HEK293 (cell line): ENCODE results near the gene GPX3.

ENCODE experiments used
- CTCF ChIA-PET: fragments of 350-600 bp; formaldehyde crosslinking; extraction: SDS; loops from one replicate; lab custom pipeline; 2021; ENCODE audit warnings: antibody characterized with exemption; lab: Yijun Ruan, JAX
- POLR2A ChIA-PET: fragments of 300-600 bp; formaldehyde crosslinking; extraction: SDS; loops from one replicate; lab custom pipeline; 2020; ENCODE audit warnings: antibody characterized with exemption, inconsistent platforms; lab: Yijun Ruan, JAX
- H3K27ac ChIP-seq: fragments of 200-500 bp; sonication (Bioruptor generic); 2 replicates; pipeline ENCODE4 v1.5.1; 2014; ENCODE audit warnings: low read depth, low read length, control low read depth, inconsistent platforms; ENCODE audit errors: extremely low read depth
- H3K36me3 ChIP-seq, 2 experiments: fragments of 200-500 bp in 1 of 2; sonication (Bioruptor generic) in 1 of 2; 1 replicate in 1 of 2; 2 replicates in 1 of 2; pipeline ENCODE4 v1.5.1; 2014 to 2017; ENCODE audit warnings: inconsistent platforms in 2 of 2, low read length in 2 of 2; ENCODE audit not compliant: control insufficient read depth in 2 of 2, insufficient read depth in 1 of 2
- H3K4me1 ChIP-seq: fragments of 200-500 bp; sonication (Bioruptor generic); 2 replicates; pipeline ENCODE4 v1.5.1; 2014; ENCODE audit warnings: mild to moderate bottlenecking, low read length, inconsistent platforms; ENCODE audit not compliant: control insufficient read depth, insufficient read depth
- H3K4me3 ChIP-seq: 2 replicates; pipeline ENCODE4 v1.5.1; 2011; ENCODE audit warnings: low read depth, mild to moderate bottlenecking, control low read depth, low read length, moderate library complexity
- H3K9me3 ChIP-seq: fragments of 200-500 bp; sonication (Bioruptor generic); 2 replicates; pipeline ENCODE4 v1.5.1; 2014; ENCODE audit warnings: low read depth, low read length, inconsistent platforms; ENCODE audit not compliant: control insufficient read depth, insufficient read depth
- EGR2 ChIP-seq: fragments of 450-650 bp; formaldehyde crosslinking; IDR thresholded peaks from 2 replicates; pipeline ENCODE4 v1.5.1; 2016; ENCODE audit warnings: low read depth, missing biosample characterization, missing genetic modification characterization
- ELK4 ChIP-seq: IDR thresholded peaks from 2 replicates; pipeline ENCODE4 v1.6.1; 2011; ENCODE audit warnings: mild to moderate bottlenecking, low read depth, low read length, borderline replicate concordance
- GLIS2 ChIP-seq: fragments of 450-650 bp; formaldehyde crosslinking; IDR thresholded peaks from 2 replicates; pipeline ENCODE4 v1.5.1; 2016; ENCODE audit warnings: missing biosample characterization, missing genetic modification characterization
- IKZF3 ChIP-seq: fragments of 450-650 bp; IDR thresholded peaks from 2 replicates; pipeline ENCODE4 v1.5.0; 2018; ENCODE audit warnings: missing biosample characterization, mild to moderate bottlenecking, missing genetic modification characterization, moderate library complexity
- OSR2 ChIP-seq: fragments of 450-650 bp; formaldehyde crosslinking; IDR thresholded peaks from 2 replicates; pipeline ENCODE4 v1.5.1; 2016; ENCODE audit warnings: missing biosample characterization, missing genetic modification characterization
- PRDM6 ChIP-seq: fragments of 450-650 bp; formaldehyde crosslinking; IDR thresholded peaks from 2 replicates; pipeline ENCODE4 v1.5.1; 2017; ENCODE audit warnings: missing biosample characterization, missing genetic modification characterization
- ZBTB17 ChIP-seq: fragments of 450-650 bp; formaldehyde crosslinking; IDR thresholded peaks from 2 replicates; pipeline ENCODE4 v1.5.1; 2016; ENCODE audit warnings: missing biosample characterization, missing genetic modification characterization
- ZFP69B ChIP-seq: fragments of 450-650 bp; formaldehyde crosslinking; IDR thresholded peaks from 2 replicates; pipeline ENCODE4 v1.5.1; 2016; ENCODE audit warnings: missing biosample characterization, missing genetic modification characterization
- ZNF121 ChIP-seq: fragments of 450-650 bp; formaldehyde crosslinking; IDR thresholded peaks from 2 replicates; pipeline ENCODE4 v1.5.1; 2016; ENCODE audit warnings: missing biosample characterization, missing genetic modification characterization
- ZNF138 ChIP-seq: fragments of 450-650 bp; formaldehyde crosslinking; IDR thresholded peaks from 2 replicates; pipeline ENCODE4 v1.5.1; 2016; ENCODE audit warnings: missing biosample characterization, missing genetic modification characterization, borderline replicate concordance
- ZNF16 ChIP-seq: fragments of 450-650 bp; formaldehyde crosslinking; IDR thresholded peaks from 2 replicates; pipeline ENCODE4 v1.5.1; 2016; ENCODE audit warnings: low read depth, missing biosample characterization, missing genetic modification characterization
- ZNF174 ChIP-seq: fragments of 450-650 bp; formaldehyde crosslinking; IDR thresholded peaks from 2 replicates; pipeline ENCODE4 v1.5.0; 2017; ENCODE audit warnings: missing biosample characterization, mild to moderate bottlenecking, missing genetic modification characterization
- ZNF311 ChIP-seq: fragments of 450-650 bp; formaldehyde crosslinking; IDR thresholded peaks from 2 replicates; pipeline ENCODE4 v1.5.1; 2017; ENCODE audit warnings: missing biosample characterization, missing genetic modification characterization, borderline replicate concordance
- ZNF404 ChIP-seq: fragments of 450-650 bp; formaldehyde crosslinking; IDR thresholded peaks from 2 replicates; pipeline ENCODE4 v1.5.1; 2017; ENCODE audit warnings: missing biosample characterization, missing genetic modification characterization
- ZNF48 ChIP-seq: fragments of 450-650 bp; formaldehyde crosslinking; IDR thresholded peaks from 2 replicates; pipeline ENCODE4 v1.5.1; 2016; ENCODE audit warnings: missing biosample characterization, missing genetic modification characterization
- ZNF629 ChIP-seq: fragments of 450-650 bp; formaldehyde crosslinking; IDR thresholded peaks from 2 replicates; pipeline ENCODE4 v1.5.1; 2017; ENCODE audit warnings: missing biosample characterization, missing genetic modification characterization
- ZNF654 ChIP-seq: fragments of 450-650 bp; formaldehyde crosslinking; IDR thresholded peaks from 2 replicates; pipeline ENCODE4 v1.5.1; 2016; ENCODE audit warnings: low read depth, missing biosample characterization, missing genetic modification characterization
- ZNF664 ChIP-seq: fragments of 450-650 bp; formaldehyde crosslinking; IDR thresholded peaks from 2 replicates; pipeline ENCODE4 v1.5.1; 2016; ENCODE audit warnings: missing biosample characterization, missing genetic modification characterization
- ZNF768 ChIP-seq: fragments of 450-650 bp; formaldehyde crosslinking; IDR thresholded peaks from 2 replicates; pipeline ENCODE4 v1.5.1; 2018; ENCODE audit warnings: missing biosample characterization, mild to moderate bottlenecking, missing genetic modification characterization
- TF ChIP-seq, protein P1 (sequence below): fragments of 450-650 bp; formaldehyde crosslinking; IDR thresholded peaks from 2 replicates; pipeline ENCODE4 v1.5.1; 2016; ENCODE audit warnings: missing biosample characterization, missing genetic modification characterization
- TF ChIP-seq, protein P2 (sequence below): fragments of 450-650 bp; formaldehyde crosslinking; IDR thresholded peaks from 2 replicates; pipeline ENCODE4 v1.5.1; 2016; ENCODE audit warnings: missing biosample characterization, missing genetic modification characterization
- TF ChIP-seq, protein P3 (sequence below): fragments of 450-650 bp; formaldehyde crosslinking; IDR thresholded peaks from 2 replicates; pipeline ENCODE4 v1.5.1; 2016; ENCODE audit warnings: missing biosample characterization, missing genetic modification characterization

GPX3 gene

DNA sequence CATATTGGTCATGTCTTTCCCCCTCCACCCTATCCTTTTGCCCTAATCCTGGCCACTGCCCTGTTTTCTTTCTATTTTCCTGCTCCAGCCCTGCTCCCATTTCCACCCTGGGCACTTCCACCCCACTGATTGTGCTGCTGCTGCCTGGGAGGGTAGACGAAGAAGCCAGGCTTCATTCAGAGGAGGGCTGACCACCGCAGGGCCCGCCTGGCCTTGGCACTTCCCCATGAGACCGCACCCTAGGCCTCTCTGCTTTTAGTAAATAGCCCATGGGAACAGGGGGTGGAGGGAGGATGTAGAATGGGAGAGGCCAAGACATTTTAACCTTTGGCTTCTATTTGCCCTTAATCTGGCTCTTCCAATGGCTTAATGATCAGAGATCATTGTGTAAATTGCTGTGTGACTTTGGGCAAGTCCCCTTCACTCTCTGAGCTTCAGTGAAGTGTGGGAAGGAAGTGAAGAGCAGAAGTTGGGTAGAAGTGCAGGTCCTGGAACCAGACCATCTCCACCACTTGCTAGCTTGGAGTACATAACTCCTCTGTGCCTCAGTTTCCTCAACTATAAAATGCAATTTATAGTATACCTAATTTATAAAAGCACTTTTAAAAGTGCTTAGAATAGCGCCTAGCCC is 13.6 kb upstream of the GPX3 start (continued):
- no peak for TF ChIP-seq EGR2 (tag by site-specific recombination)
- no peak for TF ChIP-seq ZNF174 (tag by site-specific recombination)
- TF ChIP-seq, all 188 proteins: peak for 0

- CTCF ChIA-PET: interaction anchor here (0.9 kb wide), 1 partner anchor 156 kb away, joined by 4 read pairs; no protein-coding TSS in a partner anchor
- no peaks in the 10 kb centered on the region for H3K4me1 ChIP-seq
- no peak overlapping the region for H3K27ac ChIP-seq
- no peak overlapping the region for H3K4me3 ChIP-seq
- H3K36me3 ChIP-seq: no peaks in the 10 kb centered on the region
- TF ChIP-seq IKZF3 (tag by site-specific recombination) (no peak), ZNF121 (tag by site-specific recombination) (no peak), ZBTB17 (tag by site-specific recombination) (no peak), ZNF138 (no peak), ZNF48 (tag by site-specific recombination) (no peak), PRDM6 (no peak), ZNF174 (tag by site-specific recombination) (no peak), ZNF664 (tag by site-specific recombination) (no peak), ZNF311 (tag by site-specific recombination) (no peak), OSR2 (tag by site-specific recombination) (no peak), ZNF404 (tag by site-specific recombination) (no peak), ZNF16 (tag by site-specific recombination) (no peak)
- TF ChIP-seq, protein P1, sequence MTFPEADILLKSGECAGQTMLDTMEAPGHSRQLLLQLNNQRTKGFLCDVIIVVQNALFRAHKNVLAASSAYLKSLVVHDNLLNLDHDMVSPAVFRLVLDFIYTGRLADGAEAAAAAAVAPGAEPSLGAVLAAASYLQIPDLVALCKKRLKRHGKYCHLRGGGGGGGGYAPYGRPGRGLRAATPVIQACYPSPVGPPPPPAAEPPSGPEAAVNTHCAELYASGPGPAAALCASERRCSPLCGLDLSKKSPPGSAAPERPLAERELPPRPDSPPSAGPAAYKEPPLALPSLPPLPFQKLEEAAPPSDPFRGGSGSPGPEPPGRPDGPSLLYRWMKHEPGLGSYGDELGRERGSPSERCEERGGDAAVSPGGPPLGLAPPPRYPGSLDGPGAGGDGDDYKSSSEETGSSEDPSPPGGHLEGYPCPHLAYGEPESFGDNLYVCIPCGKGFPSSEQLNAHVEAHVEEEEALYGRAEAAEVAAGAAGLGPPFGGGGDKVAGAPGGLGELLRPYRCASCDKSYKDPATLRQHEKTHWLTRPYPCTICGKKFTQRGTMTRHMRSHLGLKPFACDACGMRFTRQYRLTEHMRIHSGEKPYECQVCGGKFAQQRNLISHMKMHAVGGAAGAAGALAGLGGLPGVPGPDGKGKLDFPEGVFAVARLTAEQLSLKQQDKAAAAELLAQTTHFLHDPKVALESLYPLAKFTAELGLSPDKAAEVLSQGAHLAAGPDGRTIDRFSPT (tag by site-specific recombination): no peak
- TF ChIP-seq, protein P2, sequence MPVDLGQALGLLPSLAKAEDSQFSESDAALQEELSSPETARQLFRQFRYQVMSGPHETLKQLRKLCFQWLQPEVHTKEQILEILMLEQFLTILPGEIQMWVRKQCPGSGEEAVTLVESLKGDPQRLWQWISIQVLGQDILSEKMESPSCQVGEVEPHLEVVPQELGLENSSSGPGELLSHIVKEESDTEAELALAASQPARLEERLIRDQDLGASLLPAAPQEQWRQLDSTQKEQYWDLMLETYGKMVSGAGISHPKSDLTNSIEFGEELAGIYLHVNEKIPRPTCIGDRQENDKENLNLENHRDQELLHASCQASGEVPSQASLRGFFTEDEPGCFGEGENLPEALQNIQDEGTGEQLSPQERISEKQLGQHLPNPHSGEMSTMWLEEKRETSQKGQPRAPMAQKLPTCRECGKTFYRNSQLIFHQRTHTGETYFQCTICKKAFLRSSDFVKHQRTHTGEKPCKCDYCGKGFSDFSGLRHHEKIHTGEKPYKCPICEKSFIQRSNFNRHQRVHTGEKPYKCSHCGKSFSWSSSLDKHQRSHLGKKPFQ (tag by site-specific recombination): no peak
- no peaks in the 10 kb centered on the region for H3K9me3 ChIP-seq
- POLR2A ChIA-PET: no interaction called here
Measured at GRCh38 chr5:151007430-151008209, 12.8 kb upstream of the GPX3 start.

GRCh38 chr5:151008210-151008491 is 12.2 kb upstream of the GPX3 start:
- CTCF ChIA-PET: no interaction called here
- Histone ChIP-seq H3K36me3 (no peaks in the 10 kb centered on the region), H3K4me1 (no peaks in the 10 kb centered on the region), H3K9me3 (no peaks in the 10 kb centered on the region), H3K4me3 (no peak overlapping the region), H3K27ac (no peak overlapping the region)
- POLR2A ChIA-PET: no interaction called here
- TF ChIP-seq ZNF768 (tag by site-specific recombination) (no peak), ZNF629 (tag by site-specific recombination) (no peak), ZFP69B (tag by site-specific recombination) (no peak), EGR2 (tag by site-specific recombination) (no peak), ELK4 (no peak), PRDM6 (no peak), ZNF654 (tag by site-specific recombination) (no peak), GLIS2 (tag by site-specific recombination) (no peak)
- TF ChIP-seq, protein P3, sequence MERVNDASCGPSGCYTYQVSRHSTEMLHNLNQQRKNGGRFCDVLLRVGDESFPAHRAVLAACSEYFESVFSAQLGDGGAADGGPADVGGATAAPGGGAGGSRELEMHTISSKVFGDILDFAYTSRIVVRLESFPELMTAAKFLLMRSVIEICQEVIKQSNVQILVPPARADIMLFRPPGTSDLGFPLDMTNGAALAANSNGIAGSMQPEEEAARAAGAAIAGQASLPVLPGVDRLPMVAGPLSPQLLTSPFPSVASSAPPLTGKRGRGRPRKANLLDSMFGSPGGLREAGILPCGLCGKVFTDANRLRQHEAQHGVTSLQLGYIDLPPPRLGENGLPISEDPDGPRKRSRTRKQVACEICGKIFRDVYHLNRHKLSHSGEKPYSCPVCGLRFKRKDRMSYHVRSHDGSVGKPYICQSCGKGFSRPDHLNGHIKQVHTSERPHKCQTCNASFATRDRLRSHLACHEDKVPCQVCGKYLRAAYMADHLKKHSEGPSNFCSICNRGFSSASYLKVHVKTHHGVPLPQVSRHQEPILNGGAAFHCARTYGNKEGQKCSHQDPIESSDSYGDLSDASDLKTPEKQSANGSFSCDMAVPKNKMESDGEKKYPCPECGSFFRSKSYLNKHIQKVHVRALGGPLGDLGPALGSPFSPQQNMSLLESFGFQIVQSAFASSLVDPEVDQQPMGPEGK: no peak
